Activated naive CD8-positive, alpha-beta T cell (primary cell): ENCODE measurements around the gene KHDC1L.

Source experiments
- H3K27ac Mint-ChIP-seq: one replicate; pipeline ENCODE4 v1.8.0; 2021; ENCODE audit warnings: mixed read lengths
- H3K27me3 Mint-ChIP-seq: one replicate; pipeline ENCODE4 v1.8.0; 2021; ENCODE audit warnings: mixed read lengths
- H3K36me3 Mint-ChIP-seq: one replicate; pipeline ENCODE4 v1.8.0; 2021; ENCODE audit warnings: mixed read lengths
- H3K4me1 Mint-ChIP-seq: one replicate; pipeline ENCODE4 v1.8.0; 2021; ENCODE audit warnings: low read depth, mixed read lengths
- H3K4me3 Mint-ChIP-seq: one replicate; pipeline ENCODE4 v1.8.0; 2021; ENCODE audit warnings: mild to moderate bottlenecking, mixed read lengths
- H3K9me3 Mint-ChIP-seq: one replicate; pipeline ENCODE4 v1.8.0; 2021; ENCODE audit warnings: low read depth, mixed read lengths

The KHDC1L gene

GRCh38 chr6:73180076-73180738 is 45.1 kb downstream of the KHDC1L start:
- Mint-ChIP-seq H3K27ac (no peak overlapping the region), H3K9me3 (no peaks in the 10 kb centered on the region), H3K4me3 (no peak overlapping the region), H3K36me3 (no peaks in the 10 kb centered on the region), H3K27me3 (no peaks in the 10 kb centered on the region), H3K4me1 (peaks cover 5% of the 10 kb centered on the region)

- Mint-ChIP-seq H3K4me1 (peaks cover 5% of the 10 kb centered on the region), H3K27me3 (no peaks in the 10 kb centered on the region), H3K27ac (no peak overlapping the region), H3K36me3 (no peaks in the 10 kb centered on the region), H3K4me3 (no peak overlapping the region), H3K9me3 (no peaks in the 10 kb centered on the region)
Observed at GRCh38 chr6:73177221-73177944, 47.9 kb downstream of the KHDC1L start.

- Mint-ChIP-seq H3K4me1 (peaks cover 5% of the 10 kb centered on the region), H3K27ac (no peak overlapping the region), H3K27me3 (no peaks in the 10 kb centered on the region), H3K36me3 (no peaks in the 10 kb centered on the region), H3K4me3 (no peak overlapping the region), H3K9me3 (no peaks in the 10 kb centered on the region)
Observed at GRCh38 chr6:73176057-73176456, 49.2 kb downstream of the KHDC1L start.

GRCh38 chr6:73174646-73175045 is 50.6 kb downstream of the KHDC1L start:
- no peak overlapping the region for H3K27ac Mint-ChIP-seq
- no peak overlapping the region for H3K4me3 Mint-ChIP-seq

More at GRCh38 chr6:73174646-73175045, 50.6 kb downstream of the KHDC1L start:
- Mint-ChIP-seq H3K4me1 (no peaks in the 10 kb centered on the region), H3K27me3 (no peaks in the 10 kb centered on the region), H3K36me3 (no peaks in the 10 kb centered on the region), H3K9me3 (no peaks in the 10 kb centered on the region)
